H1 (cell line): Measurements from ENCODE around the gene SCAMP2. TPM values are rescaled to one million over a fixed set of nuclear protein-coding genes. Genes with fewer than 3 reads are reported as not detected.
A peak's percentile ranks its signal among the peaks of the same experiment; 100 is the strongest.

Experiments
- CBX5 ChIP-seq: fragments of 300-800, 300-1000 bp; sonication (generic); IDR thresholded peaks from 2 replicates; pipeline ENCODE4 v1.7.1; 2016; ENCODE audit warnings: antibody characterized with exemption, low read length, low read depth
- CREB1 ChIP-seq: IDR thresholded peaks from 2 replicates; pipeline ENCODE4 v1.6.1; 2012; ENCODE audit warnings: inconsistent platforms
- FOSL1 ChIP-seq: IDR thresholded peaks from 2 replicates; pipeline ENCODE4 v1.6.1; 2011; ENCODE audit warnings: mild to moderate bottlenecking, low read depth, low read length, moderate library complexity; ENCODE audit not compliant: insufficient read depth
- GABPA ChIP-seq: IDR thresholded peaks from 2 replicates; pipeline ENCODE4 v1.6.1; 2011; ENCODE audit warnings: mild to moderate bottlenecking, low read length, moderate library complexity, borderline replicate concordance; ENCODE audit not compliant: insufficient read depth
- KDM4A ChIP-seq: IDR thresholded peaks from one replicate; pipeline ENCODE4 v1.7.1; 2012; ENCODE audit warnings: low read depth, mild to moderate bottlenecking, moderate library complexity, low read length, inconsistent platforms; ENCODE audit not compliant: severe bottlenecking
- KDM5A ChIP-seq: fragments of 200-600 bp; IDR thresholded peaks from 2 replicates; pipeline ENCODE4 v1.7.1; 2012; ENCODE audit warnings: mild to moderate bottlenecking, low read length, inconsistent platforms, mixed read lengths
- NANOG ChIP-seq: IDR thresholded peaks from 2 replicates; pipeline ENCODE4 v1.6.1; 2011; ENCODE audit warnings: low read length, low read depth, mild to moderate bottlenecking, inconsistent platforms; ENCODE audit not compliant: insufficient read depth, poor library complexity, severe bottlenecking
- RAD21 ChIP-seq, 2 experiments: IDR thresholded peaks in 1 of 2; conservative IDR thresholded peaks in 1 of 2; 2 replicates each; pipeline ENCODE4 v1.6.1; 2011; ENCODE audit warnings: low read depth in 2 of 2, low read length in 2 of 2, improper control_type of control experiment in 1 of 2, inconsistent platforms in 1 of 2, mild to moderate bottlenecking in 1 of 2, moderate library complexity in 1 of 2
- RBBP5 ChIP-seq: IDR thresholded peaks from 2 replicates; pipeline ENCODE4 v1.7.1; 2012; ENCODE audit warnings: low read depth, mild to moderate bottlenecking, inconsistent platforms, low read length, moderate library complexity, borderline replicate concordance
- RXRA ChIP-seq: IDR thresholded peaks from 2 replicates; pipeline ENCODE4 v1.6.1; 2011; ENCODE audit warnings: low read depth, mild to moderate bottlenecking, low read length, moderate library complexity; ENCODE audit not compliant: insufficient read depth
- SP2 ChIP-seq: IDR thresholded peaks from 2 replicates; pipeline ENCODE4 v1.6.1; 2012; ENCODE audit warnings: mild to moderate bottlenecking, low read length, inconsistent platforms
- TAF7 ChIP-seq: optimal IDR thresholded peaks from 2 replicates; pipeline ENCODE3; 2011; ENCODE audit warnings: low read depth, mild to moderate bottlenecking, inconsistent platforms, low read length, moderate library complexity, borderline replicate concordance
- TBP ChIP-seq: IDR thresholded peaks from 2 replicates; pipeline ENCODE4 v1.6.1; 2011; ENCODE audit warnings: low read depth, low read length, improper control_type of control experiment
- TCF12 ChIP-seq: IDR thresholded peaks from 2 replicates; pipeline ENCODE4 v1.6.1; 2011; ENCODE audit warnings: low read depth, mild to moderate bottlenecking, low read length
- polyA plus RNA-seq, 7 experiments: library from polyadenylated mRNA; depleted of rRNA in 3 of 7; stranded (reverse) in 5 of 7; unstranded in 2 of 7; fragments of >200 nt in 5 of 7; fragments of 200-250 nt in 2 of 7; gene quantifications; 1 replicate in 5 of 7; 2 replicates in 1 of 7; 4 replicates in 1 of 7; pipeline versions ENCODE4 v1.2.1 to v1.2.3, GENCODE V29; 2011 to 2013; ENCODE audit warnings: missing spikeins in 2 of 7, mixed read lengths in 2 of 7
- total RNA-seq: library from RNA; stranded (reverse); fragmentation: NEBNext Ultra II Directional; extraction: Animal tissue kit (Norgen Biotek cat#: 25700); gene quantifications from 2 replicates; pipeline ENCODE4 v1.2.1, GENCODE V29; 2021
- TF ChIP-seq, protein P1 (sequence below): IDR thresholded peaks from 2 replicates; pipeline ENCODE4 v1.6.1; 2012; ENCODE audit warnings: low read length, inconsistent platforms
- TF ChIP-seq, protein P2 (sequence below): IDR thresholded peaks from 2 replicates; pipeline ENCODE4 v1.6.1; 2011; ENCODE audit warnings: low read length, improper control_type of control experiment

SCAMP2 gene
- total and polyA plus RNA-seq, 2 of the 8 experiments (the other 6 are each of a cell fraction or from before 2014, with no cell fraction given), result 41.7 to 131 TPM

DNA sequence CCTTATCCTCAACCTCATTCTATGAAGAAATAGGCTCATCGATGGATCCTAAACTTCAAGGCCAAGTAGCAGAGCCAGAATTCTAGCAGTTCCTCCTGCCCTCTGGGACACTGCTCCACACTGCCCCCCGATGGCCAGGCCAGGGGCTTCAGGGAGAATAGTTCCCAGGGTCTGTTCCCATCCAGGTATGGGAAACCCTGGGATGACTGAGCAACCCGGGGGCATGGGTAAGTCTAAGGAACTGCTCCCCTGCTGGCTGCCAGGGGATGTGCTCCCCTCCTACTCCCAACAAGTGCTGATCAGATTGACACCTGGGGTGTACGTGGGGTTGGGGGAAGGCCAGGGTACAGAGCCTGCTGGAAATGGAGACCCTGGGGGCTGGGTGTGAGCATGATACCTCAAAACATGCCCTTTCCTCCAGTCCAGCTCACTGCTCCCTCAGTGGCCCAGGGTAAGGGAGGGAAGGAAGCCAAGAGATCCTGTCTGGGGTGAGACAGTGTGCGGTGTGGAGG, 37.8 kb downstream of the SCAMP2 start (continued):
- TF ChIP-seq KDM4A (no peak), RXRA (no peak), CBX5 (no peak), FOSL1 (no peak), TAF7 (peak; percentile 25), SP2 (no peak), RBBP5 (no peak), TCF12 (0 out of 2 replicates have a peak, but pooled peaks have one; percentile 55), TBP (no peak), KDM5A (no peak), RAD21 (IDR thresholded peaks at IDR 0.05 in 1 of 2, conservative IDR thresholded peaks at IDR 0.05 in 1 of 2; ENCODE audit: low read depth in 2 of 2, low read length in 2 of 2) (peak; percentile 62 to 76), NANOG (no peak), CREB1 (peak; percentile 19; the same call in 1 of the 2 replicates), GABPA (peak; percentile 39; the same call in 1 of the 2 replicates)
- TF ChIP-seq, protein P1, sequence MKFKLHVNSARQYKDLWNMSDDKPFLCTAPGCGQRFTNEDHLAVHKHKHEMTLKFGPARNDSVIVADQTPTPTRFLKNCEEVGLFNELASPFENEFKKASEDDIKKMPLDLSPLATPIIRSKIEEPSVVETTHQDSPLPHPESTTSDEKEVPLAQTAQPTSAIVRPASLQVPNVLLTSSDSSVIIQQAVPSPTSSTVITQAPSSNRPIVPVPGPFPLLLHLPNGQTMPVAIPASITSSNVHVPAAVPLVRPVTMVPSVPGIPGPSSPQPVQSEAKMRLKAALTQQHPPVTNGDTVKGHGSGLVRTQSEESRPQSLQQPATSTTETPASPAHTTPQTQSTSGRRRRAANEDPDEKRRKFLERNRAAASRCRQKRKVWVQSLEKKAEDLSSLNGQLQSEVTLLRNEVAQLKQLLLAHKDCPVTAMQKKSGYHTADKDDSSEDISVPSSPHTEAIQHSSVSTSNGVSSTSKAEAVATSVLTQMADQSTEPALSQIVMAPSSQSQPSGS, result no peak
- TF ChIP-seq, protein P2, sequence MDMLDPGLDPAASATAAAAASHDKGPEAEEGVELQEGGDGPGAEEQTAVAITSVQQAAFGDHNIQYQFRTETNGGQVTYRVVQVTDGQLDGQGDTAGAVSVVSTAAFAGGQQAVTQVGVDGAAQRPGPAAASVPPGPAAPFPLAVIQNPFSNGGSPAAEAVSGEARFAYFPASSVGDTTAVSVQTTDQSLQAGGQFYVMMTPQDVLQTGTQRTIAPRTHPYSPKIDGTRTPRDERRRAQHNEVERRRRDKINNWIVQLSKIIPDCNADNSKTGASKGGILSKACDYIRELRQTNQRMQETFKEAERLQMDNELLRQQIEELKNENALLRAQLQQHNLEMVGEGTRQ, result no peak
